ENCODE results near the gene IFNA6.
"Not testable (repeated sequence)": the region's sequence is repeated elsewhere in the genome, so short reads cannot be mapped to it uniquely, and the experiment has no call there.

- TF ChIP-seq, protein P1, sequence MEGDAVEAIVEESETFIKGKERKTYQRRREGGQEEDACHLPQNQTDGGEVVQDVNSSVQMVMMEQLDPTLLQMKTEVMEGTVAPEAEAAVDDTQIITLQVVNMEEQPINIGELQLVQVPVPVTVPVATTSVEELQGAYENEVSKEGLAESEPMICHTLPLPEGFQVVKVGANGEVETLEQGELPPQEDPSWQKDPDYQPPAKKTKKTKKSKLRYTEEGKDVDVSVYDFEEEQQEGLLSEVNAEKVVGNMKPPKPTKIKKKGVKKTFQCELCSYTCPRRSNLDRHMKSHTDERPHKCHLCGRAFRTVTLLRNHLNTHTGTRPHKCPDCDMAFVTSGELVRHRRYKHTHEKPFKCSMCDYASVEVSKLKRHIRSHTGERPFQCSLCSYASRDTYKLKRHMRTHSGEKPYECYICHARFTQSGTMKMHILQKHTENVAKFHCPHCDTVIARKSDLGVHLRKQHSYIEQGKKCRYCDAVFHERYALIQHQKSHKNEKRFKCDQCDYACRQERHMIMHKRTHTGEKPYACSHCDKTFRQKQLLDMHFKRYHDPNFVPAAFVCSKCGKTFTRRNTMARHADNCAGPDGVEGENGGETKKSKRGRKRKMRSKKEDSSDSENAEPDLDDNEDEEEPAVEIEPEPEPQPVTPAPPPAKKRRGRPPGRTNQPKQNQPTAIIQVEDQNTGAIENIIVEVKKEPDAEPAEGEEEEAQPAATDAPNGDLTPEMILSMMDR (IDR thresholded peaks at IDR 0.05), result not testable (repeated sequence)
- not testable (repeated sequence) for TF ChIP-seq POLR2A (IDR thresholded peaks at IDR 0.05)
Observed at GRCh38 chr9:21371467-21371866, 20.8 kb upstream of the IFNA6 start.

Data from heart left ventricle (tissue), 13 donors.